NCI-H2081 (cell line): ENCODE measurements around the gene KHDRBS2.
A peak's percentile ranks its signal among the peaks of the same experiment; 100 is the strongest.
"Not testable (repeated sequence)": the region's sequence is repeated elsewhere in the genome, so short reads cannot be mapped to it uniquely, and the experiment has no call there.

Experiments
- DNase-seq, 2 experiments: peaks; one replicate each; lab custom pipeline; 2025; lab: John Stamatoyannopoulos, UW

The KHDRBS2 gene

GRCh38 chr6:61868507-61869080 lies 417.4 kb downstream of the KHDRBS2 start:
- DNase-seq = no peak

- DNase-seq = no peak
Measured at GRCh38 chr6:61867635-61868034, 418.4 kb downstream of the KHDRBS2 start.

DNA sequence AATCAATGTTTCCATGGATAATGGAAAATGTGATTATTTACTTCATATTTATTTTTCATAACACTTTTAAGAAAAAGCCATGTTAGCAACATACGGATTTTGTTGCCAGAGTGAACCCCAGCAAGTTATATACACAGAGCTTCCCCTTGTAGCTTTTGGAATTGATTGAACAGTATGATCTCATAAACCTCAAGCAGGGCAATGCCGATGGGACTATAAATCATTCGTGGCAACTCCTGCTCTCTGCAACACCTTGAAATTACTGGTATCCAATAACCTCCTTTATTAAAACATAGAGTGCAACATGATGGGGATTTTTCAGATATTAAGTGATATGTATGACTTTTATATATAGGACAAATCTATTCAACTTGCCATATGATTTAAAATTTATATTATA lies 428.5 kb downstream of the KHDRBS2 start:
- DNase-seq = no peak

DNA sequence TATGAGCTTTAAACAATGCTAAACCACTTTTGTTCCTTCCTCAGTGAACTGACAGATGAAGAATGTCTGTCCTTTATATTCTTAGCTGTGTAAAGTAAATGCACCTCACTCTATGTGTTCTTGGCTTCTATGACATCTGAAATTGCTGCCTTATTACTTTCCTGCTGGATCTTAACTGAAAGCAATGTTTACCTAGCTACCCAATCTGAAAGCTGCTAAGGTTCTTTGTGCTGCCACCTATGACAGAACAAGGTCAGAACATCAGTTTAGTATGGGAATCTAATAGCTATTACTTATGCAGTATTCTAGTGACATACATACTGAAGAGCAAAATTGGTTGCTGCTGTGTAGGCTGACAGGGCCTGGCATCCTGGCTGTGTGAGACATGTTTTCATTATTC lies 444.1 kb downstream of the KHDRBS2 start:
- DNase-seq = peak in 1 of 2 experiments; percentile 48

DNA sequence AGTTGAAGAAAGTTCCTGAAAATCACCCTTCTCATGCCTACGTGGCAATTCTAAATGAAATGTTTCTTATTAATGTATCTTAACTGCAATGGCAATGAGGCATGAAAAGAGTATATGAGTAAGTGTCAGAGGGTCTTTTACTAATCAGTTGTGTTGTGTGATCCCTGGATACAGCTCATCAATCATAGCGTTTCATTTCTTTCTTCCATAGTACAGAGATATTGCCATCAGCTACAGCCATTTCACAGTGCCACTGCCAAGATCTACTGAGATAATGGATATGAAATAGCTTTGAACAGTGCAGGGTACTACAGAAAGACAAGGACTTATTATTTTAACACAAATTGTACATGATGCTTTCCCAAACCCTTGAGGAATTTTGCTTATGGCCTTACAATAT lies 450.8 kb downstream of the KHDRBS2 start:
- DNase-seq = no peak

DNA sequence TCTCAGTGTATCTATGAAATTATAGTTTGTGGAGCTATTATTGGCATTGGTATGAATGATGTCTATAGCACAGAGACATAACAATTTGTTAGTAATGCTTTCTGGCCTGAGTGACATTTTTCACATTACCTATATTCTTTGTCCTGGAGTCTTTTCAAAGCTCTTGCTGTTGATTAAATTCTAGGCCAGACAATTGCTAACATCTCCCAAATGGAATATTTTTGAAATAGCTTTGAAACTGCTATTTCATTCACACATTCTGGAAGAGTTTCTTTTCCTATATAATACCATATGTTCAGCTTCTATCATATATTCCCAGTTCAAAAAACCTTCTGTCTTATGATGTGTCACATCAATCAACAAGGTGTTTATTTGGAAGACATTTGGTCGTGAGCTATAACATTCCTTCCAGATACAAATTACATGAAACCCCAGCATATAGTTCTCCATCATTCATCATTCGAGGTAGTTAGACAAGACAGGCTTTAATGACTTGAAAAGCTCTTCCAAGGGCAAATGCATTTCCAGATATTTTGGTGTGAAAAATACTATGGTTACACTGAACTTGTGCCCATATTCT lies 452.8 kb downstream of the KHDRBS2 start:
- no peak for DNase-seq

GRCh38 chr6:61817716-61818115 lies 468.3 kb downstream of the KHDRBS2 start:
- no peak for DNase-seq

GRCh38 chr6:61810047-61810446 lies 476.0 kb downstream of the KHDRBS2 start:
- no peak for DNase-seq

GRCh38 chr6:61809004-61809595 lies 476.9 kb downstream of the KHDRBS2 start:
- peak; percentile 53 to 67 for DNase-seq

- DNase-seq = no peak
Measured at GRCh38 chr6:61787998-61788397, 498.0 kb downstream of the KHDRBS2 start.

GRCh38 chr6:61769446-61769845 lies 516.6 kb downstream of the KHDRBS2 start:
- not testable (repeated sequence) for DNase-seq

- no peak for DNase-seq
Measured at GRCh38 chr6:61755739-61756138, 530.3 kb downstream of the KHDRBS2 start.

DNA sequence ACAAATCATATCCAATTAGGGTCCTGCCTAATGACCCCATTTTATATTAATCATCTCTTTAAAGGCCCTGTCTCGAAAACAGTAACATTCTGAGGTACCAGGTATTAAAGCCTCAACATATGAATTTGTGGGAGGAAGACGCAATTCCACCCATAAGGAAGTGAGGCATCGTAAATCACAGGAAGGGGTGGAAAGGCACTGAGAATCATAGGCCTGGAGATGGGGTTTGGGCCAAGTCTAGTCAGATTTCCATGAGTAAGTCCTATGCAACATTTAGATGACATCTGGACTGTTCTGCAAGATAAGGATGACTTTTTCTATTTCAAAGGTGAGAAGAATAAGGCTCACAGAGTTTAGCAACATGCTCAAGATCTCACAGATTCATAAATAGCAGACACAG lies 534.0 kb downstream of the KHDRBS2 start:
- DNase-seq = no peak

GRCh38 chr6:61745994-61746393 lies 540.0 kb downstream of the KHDRBS2 start:
- no peak for DNase-seq

DNA sequence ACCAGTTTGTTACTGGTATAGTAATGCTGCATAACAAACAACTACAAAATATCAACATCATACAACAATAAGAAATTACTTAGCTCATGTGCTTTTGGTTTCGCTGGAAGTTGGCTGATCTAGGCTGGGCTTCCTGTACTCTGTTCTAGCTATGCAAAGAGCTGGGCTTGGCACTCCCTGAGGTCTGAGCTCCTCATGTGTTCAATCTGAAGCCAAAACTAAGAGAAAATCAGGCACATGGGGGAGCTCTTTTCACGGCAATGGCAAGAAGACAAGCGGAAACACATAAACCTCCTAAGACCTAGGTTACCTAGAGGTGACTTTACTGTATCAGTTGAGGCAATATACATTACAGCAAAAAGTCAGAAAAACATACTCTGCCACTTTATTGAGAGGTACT lies 574.2 kb downstream of the KHDRBS2 start:
- DNase-seq = no peak

DNA sequence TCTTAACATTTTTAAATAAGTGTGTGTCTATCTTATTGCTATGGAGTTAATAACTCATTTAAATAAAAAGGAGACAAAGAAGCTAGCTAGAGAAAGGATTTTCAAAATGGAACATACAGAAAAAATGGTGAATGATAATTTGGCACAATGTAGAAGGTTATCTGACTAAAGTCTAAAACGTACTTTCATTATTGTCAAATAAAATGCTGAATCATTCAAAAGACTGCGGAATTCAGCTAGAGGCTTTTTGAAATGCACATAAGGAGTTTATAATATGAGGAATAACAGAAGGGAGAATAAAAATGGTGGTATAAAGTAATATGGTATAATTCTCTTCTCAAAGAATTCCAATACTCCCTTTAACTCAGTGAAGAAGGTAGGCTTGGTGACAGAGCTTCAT lies 597.9 kb downstream of the KHDRBS2 start:
- DNase-seq = no peak

DNA sequence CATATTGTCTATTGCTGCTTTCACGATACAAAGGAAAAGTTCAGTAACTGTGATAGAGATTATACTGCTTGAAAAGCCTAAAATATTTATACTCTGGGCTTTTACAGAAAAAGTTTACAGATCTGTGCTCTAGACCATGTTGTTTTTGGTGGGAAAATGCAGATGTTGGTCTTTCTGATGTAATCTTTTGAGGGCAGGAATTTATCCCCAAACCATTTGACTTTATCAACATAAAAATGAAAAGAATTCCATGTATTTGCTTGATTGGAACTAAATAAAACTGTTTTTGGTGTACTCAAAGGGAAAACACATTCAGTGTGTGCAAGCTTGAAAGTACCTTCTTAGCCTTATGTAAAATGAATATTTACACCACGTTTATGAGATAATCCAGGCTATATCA lies 603.5 kb downstream of the KHDRBS2 start:
- DNase-seq = no peak

- no peak for DNase-seq
Measured at GRCh38 chr6:61679625-61680024, 606.4 kb downstream of the KHDRBS2 start.

DNA sequence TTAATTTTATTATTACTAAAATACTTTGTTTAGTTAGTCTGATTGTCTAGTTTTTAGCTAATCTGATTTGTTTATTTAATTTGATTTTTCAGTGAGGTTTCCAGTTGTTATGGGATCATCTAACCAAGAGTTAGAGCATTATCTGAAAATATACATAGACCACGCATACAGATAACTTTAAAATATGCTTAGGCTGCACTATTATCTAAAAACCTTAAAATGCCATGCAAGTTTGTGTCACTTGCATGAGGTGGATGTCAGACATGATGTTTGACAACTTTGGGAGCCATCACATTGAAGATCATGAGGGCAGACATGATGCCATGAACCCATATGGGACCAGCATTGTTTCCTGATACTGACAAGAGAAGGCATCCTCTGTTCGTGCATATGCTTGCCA lies 610.3 kb downstream of the KHDRBS2 start:
- DNase-seq = no peak

DNA sequence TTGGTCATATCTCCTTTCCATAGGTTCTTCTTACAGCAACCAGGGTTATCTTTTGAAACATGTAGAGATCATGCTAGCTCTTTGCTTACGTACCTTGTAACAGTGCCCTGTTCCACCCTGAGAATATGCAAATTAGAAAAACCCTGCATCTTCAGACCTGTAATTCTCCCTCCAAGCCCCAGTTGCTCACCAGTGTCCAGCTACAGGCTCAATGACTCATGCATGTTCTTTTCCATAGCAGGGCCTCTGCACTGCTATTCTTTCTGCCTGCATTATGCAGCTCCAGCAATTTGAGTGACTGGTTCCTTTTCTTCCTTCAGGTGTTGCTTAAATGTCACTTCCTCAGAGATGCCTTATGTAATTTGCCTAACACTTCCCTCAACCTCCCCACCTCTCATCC lies 636.2 kb downstream of the KHDRBS2 start:
- no peak for DNase-seq

DNA sequence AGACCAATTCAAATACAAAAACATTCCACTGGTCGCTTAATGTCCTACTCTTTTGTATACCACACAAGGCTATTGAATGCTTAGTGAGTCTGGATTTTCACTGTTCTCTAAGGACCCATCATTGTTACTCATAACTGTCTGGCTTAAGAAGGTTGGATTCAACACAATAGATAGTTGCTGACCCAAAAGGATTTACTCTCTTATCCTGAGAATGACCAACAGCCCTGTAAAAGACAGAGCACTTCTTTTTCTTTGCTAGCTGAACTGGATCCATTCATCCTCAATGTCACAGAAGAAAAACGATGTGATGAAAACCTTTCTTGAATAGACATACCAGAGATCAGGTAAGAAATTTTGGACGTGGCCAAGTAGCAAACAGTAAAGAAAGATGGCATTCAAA lies 645.6 kb downstream of the KHDRBS2 start:
- DNase-seq = no peak
